Adrenal gland (tissue), 12 donors: ENCODE data around the gene LEKR1. TPM values are rescaled to one million over a fixed set of nuclear protein-coding genes. Genes with fewer than 3 reads are reported as not detected.

Source experiments
- DNase-seq, 7 donors: peaks; one replicate each; pipeline ENCODE4 v3.0.0-alpha.2; 2019 to 2020
- H3K27ac ChIP-seq, 5 donors: fragments of 200-600 bp; sonication (generic) in 4 of 5; 1 replicate in 3 of 5; 2 replicates in 2 of 5; pipeline versions ENCODE4 v1.5.1 to v1.8.0; 2016 to 2020; ENCODE audit warnings: mild to moderate bottlenecking in 1 of 5
- H3K27me3 ChIP-seq: fragments of 200-600 bp; 2 replicates; pipeline ENCODE4 v1.8.0; 2021
- H3K36me3 ChIP-seq, 2 donors: fragments of 200-600 bp; replicated peaks in 1 of 2; 1 replicate in 1 of 2; 2 replicates in 1 of 2; pipeline versions ENCODE4 v1.5.1 to v1.8.0; 2018 to 2022
- H3K4me1 ChIP-seq, 2 donors: fragments of 200-600 bp; replicated peaks in 1 of 2; 1 replicate in 1 of 2; 2 replicates in 1 of 2; pipeline versions ENCODE4 v1.5.1 to v1.8.0; 2018 to 2021
- H3K4me3 ChIP-seq, 4 donors: fragments of 200-600 bp; sonication (generic) in 3 of 4; one replicate each; pipeline ENCODE4 v1.5.1; 2016 to 2018
- H3K9me3 ChIP-seq, 3 donors: fragments of 200-600 bp; sonication (generic) in 1 of 3; replicated peaks in 1 of 3; 1 replicate in 2 of 3; 2 replicates in 1 of 3; pipeline versions ENCODE4 v1.5.1 to v1.8.0; 2016 to 2021
- POLR2A ChIP-seq, 2 donors: fragments of 450-650 bp; IDR thresholded peaks; one replicate each; pipeline ENCODE4 v1.6.1; 2017; ENCODE audit warnings: antibody characterized with exemption in 2 of 2, mild to moderate bottlenecking in 2 of 2, moderate library complexity in 1 of 2
- WGBS, 4 donors: extraction: QIAGEN DNeasy Blood & Tissue Kit in 2 of 4; methylation state at CpG; one replicate each; pipeline versions ENCODE4 v1.1.5 to v1.1.7; 2013 to 2017; 5-methylcytosine and 5-hydroxymethylcytosine counted together
- intact Hi-C, 2 donors: fragments of 100-400 bp; cut with DNase I; formaldehyde crosslinking; loops; one replicate each; pipeline versions ENCODE4 v1.14.1 to v1.15.0; 2022 to 2023
- polyA plus RNA-seq, 3 donors: library from polyadenylated mRNA; stranded (reverse); fragments of 200-250 nt in 2 of 3; fragments of 350-450 nt in 1 of 3; fragmentation: Illumina TruSeq in 1 of 3; extraction: RNeasy Lipid Tissue Mini Kit (QIAGEN cat#74804) in 1 of 3; gene quantifications; one replicate each; pipeline ENCODE4 v1.2.3, GENCODE V29; 2013 to 2014
- total RNA-seq, 9 donors: library from RNA; depleted of rRNA in 4 of 9; stranded (reverse); fragments of >200 nt in 4 of 9; fragments of 120-200 nt in 1 of 9; fragmentation: NEBNext Ultra II Directional in 1 of 9; extraction: Animal tissue kit (Norgen Biotek cat#: 25700) in 1 of 9; gene quantifications; one replicate each; pipeline versions ENCODE4 v1.1.0 to v1.2.4, GENCODE V29; 2013 to 2023
- TF ChIP-seq, protein P1 (sequence below), 6 experiments: fragments of 450-650 bp in 4 of 6; fragments of 200-600 bp in 2 of 6; sonication (generic) in 1 of 6; IDR thresholded peaks; 1 replicate in 5 of 6; 2 replicates in 1 of 6; pipeline versions ENCODE4 v1.5.1 to v1.8.0; 2016 to 2021; ENCODE audit warnings: antibody characterized with exemption in 6 of 6, mild to moderate bottlenecking in 2 of 6, moderate library complexity in 1 of 6
- donor health status: healthy with polysubstance abuse.
- donor health status: Bipolar disorder and iron deficiency.
- donor health status: DM: yes; HTN: yes; CAD: no.
- donor health status: DM: no; HTN: no; CAD: no.
- donor health status: DM: no; HTN: no; CAD: no.
- donor health status: DM: yes; HTN: yes; CAD: no.

Gene LEKR1
- total and polyA plus RNA-seq, 12 donors = 0.28 to 2.3 (median 1.5) TPM

DNA sequence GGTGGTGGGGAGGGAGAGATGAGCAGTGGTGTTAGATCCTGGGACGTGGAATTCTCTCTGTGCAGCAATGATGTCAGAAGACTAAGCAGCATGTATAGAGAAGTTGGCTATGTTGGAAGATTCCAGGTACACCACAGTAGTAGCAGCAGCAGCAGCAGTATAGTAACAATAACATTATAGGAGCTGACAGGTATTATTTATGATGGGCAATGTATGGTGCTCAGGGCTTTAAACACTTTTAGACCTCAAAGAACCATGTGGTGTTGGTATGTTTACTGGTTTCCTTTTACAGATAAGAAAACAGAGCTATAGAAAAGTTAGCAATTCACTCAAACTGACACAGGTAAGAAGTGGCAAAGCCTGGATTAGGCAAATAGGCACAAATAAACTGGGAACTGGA, 229.9 kb downstream of the LEKR1 start:
- no peaks in the 10 kb centered on the region for H3K36me3 ChIP-seq
- H3K4me3 ChIP-seq = no peak overlapping the region
- TF ChIP-seq POLR2A (IDR thresholded peaks at IDR 0.05) = no peak
- TF ChIP-seq, protein P1, sequence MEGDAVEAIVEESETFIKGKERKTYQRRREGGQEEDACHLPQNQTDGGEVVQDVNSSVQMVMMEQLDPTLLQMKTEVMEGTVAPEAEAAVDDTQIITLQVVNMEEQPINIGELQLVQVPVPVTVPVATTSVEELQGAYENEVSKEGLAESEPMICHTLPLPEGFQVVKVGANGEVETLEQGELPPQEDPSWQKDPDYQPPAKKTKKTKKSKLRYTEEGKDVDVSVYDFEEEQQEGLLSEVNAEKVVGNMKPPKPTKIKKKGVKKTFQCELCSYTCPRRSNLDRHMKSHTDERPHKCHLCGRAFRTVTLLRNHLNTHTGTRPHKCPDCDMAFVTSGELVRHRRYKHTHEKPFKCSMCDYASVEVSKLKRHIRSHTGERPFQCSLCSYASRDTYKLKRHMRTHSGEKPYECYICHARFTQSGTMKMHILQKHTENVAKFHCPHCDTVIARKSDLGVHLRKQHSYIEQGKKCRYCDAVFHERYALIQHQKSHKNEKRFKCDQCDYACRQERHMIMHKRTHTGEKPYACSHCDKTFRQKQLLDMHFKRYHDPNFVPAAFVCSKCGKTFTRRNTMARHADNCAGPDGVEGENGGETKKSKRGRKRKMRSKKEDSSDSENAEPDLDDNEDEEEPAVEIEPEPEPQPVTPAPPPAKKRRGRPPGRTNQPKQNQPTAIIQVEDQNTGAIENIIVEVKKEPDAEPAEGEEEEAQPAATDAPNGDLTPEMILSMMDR (IDR thresholded peaks at IDR 0.05) = no peak
- intact Hi-C loops = no loop called here
- H3K4me1 ChIP-seq = no peaks in the 10 kb centered on the region
- no peaks in the 10 kb centered on the region for H3K27me3 ChIP-seq
- H3K27ac ChIP-seq = no peak overlapping the region
- no peak for DNase-seq
- H3K9me3 ChIP-seq = no peaks in the 10 kb centered on the region
- WGBS, 4 donors = 83 to 94% (median 87%) methylated on average over 1 of the region's 1 CpG

DNA sequence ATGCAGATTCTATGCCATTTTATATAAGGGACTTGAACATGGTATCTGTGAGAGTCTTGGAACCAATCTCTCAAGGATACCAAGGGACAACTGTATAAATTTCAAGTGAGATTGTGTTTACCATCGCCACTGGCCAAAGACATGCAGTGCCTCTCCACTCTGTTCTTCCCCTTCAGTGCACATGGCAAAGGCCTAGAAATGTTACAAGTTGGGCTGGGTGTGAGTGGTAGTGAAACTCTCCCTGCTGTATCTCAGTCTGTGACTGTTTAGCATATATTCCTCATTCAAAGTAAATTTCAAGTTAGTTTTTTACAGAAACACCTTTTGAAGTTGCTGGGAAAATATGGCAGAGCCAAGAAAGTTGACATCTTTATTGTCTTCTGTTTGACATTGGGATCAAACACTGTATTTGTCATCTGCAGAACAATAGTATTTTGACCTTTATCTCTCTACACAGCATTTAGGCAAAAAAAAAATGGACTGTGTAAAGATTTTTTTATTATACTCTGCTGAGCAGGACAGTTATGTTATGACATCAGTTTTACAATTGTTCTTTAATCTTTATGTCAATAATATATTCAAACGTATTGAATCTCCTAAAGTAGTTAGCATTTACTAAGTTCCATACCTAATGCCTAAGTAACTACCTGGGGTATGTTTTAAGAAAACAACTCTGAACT, 232.4 kb downstream of the LEKR1 start:
- H3K27me3 ChIP-seq = no peaks in the 10 kb centered on the region
- H3K4me1 ChIP-seq = no peaks in the 10 kb centered on the region
- DNase-seq = no peak
- TF ChIP-seq POLR2A (IDR thresholded peaks at IDR 0.05) = no peak
- TF ChIP-seq, protein P1 (IDR thresholded peaks at IDR 0.05) = no peak
- no peak overlapping the region for H3K4me3 ChIP-seq
- intact Hi-C loops = no loop called here
- 67 to 82% (median 68%) methylated on average over 2 of the region's 2 CpGs for WGBS, 4 donors
- no peak overlapping the region for H3K27ac ChIP-seq
- no peaks in the 10 kb centered on the region for H3K9me3 ChIP-seq
- H3K36me3 ChIP-seq = no peaks in the 10 kb centered on the region

DNA sequence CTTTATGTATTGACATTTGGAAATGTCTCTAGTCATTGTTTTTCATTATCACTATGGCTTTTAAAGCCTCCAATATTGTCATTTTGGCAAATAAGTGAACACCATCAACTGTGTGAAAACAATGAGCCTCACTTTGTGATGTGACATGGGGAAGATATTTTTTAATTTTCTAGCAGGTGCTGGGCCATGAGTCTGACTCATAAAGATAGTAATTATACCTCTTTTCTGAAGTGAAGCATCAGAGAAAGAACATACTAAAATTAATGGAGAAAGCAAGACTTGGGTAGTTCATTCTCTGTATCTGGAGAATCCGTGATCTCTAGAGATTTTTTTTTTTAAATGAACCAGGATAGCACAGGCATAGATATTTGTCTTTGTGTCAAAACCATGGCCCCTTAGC, 233.0 kb downstream of the LEKR1 start:
- DNase-seq = no peak
- H3K4me3 ChIP-seq = no peak overlapping the region
- 62 to 87% (median 81%) methylated on average over 1 of the region's 1 CpG for WGBS, 4 donors
- H3K4me1 ChIP-seq = no peaks in the 10 kb centered on the region
- intact Hi-C loops = no loop called here
- H3K36me3 ChIP-seq = no peaks in the 10 kb centered on the region
- no peak overlapping the region for H3K27ac ChIP-seq
- H3K27me3 ChIP-seq = no peaks in the 10 kb centered on the region
- H3K9me3 ChIP-seq = no peaks in the 10 kb centered on the region
- TF ChIP-seq POLR2A (IDR thresholded peaks at IDR 0.05) = no peak
- TF ChIP-seq, protein P1 (IDR thresholded peaks at IDR 0.05) = no peak

DNA sequence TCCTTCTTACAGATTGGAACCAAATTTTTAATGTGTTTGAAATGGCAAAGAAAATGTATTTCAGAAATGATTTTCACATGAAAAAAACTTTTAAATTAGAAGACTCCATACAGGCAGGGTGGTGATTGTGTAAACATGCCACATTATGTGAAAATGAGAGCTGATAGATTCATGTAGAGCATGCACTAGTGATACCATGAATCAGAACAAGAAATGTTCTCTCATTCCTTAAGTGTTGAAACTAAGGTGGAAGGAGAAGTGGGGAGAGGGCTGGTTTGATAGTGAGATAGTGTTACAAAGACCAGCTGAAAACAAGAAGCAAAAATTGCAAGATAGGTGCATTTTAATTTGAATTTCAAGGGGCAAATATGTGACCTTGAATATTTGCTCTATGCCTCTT, 233.5 kb downstream of the LEKR1 start:
- no peaks in the 10 kb centered on the region for H3K9me3 ChIP-seq
- no peaks in the 10 kb centered on the region for H3K27me3 ChIP-seq
- H3K27ac ChIP-seq = no peak overlapping the region
- no peak for DNase-seq
- TF ChIP-seq POLR2A (IDR thresholded peaks at IDR 0.05) = no peak
- TF ChIP-seq, protein P1 (IDR thresholded peaks at IDR 0.05) = no peak
- H3K4me1 ChIP-seq = no peaks in the 10 kb centered on the region
- no peak overlapping the region for H3K4me3 ChIP-seq
- intact Hi-C loops = no loop called here
- H3K36me3 ChIP-seq = no peaks in the 10 kb centered on the region
